Neural progenitor cell (in vitro differentiated cells): ENCODE measurements around the gene SCARF1. TPM values are rescaled to one million over a fixed set of nuclear protein-coding genes. Genes with fewer than 3 reads are reported as not detected.
"Not testable (repeated sequence)": the region's sequence is repeated elsewhere in the genome, so short reads cannot be mapped to it uniquely, and the experiment has no call there.

Source experiments
- DNase-seq: peaks from one replicate; pipeline ENCODE4 v3.0.0-alpha.2; 2016; ENCODE audit warnings: low spot score
- H2AFZ ChIP-seq: fragments of 200-600 bp; sonication (generic); replicated peaks from 2 replicates; pipeline ENCODE4 v1.6.1; 2016; ENCODE audit warnings: antibody characterized with exemption
- H3F3A ChIP-seq: fragments of 200-600 bp; sonication (generic); 2 replicates; pipeline ENCODE4 v1.6.1; 2016; ENCODE audit warnings: antibody characterized with exemption, low read depth
- H3K27ac ChIP-seq: fragments of 200-600 bp; sonication (generic); 2 replicates; pipeline ENCODE4 v1.5.1; 2016; ENCODE audit warnings: mild to moderate bottlenecking
- H3K27me3 ChIP-seq: fragments of 200-600 bp; sonication (generic); 2 replicates; pipeline ENCODE4 v1.6.1; 2016; ENCODE audit warnings: mild to moderate bottlenecking, moderate library complexity
- H3K36me3 ChIP-seq: fragments of 200-600 bp; sonication (generic); 2 replicates; pipeline ENCODE4 v1.5.1; 2016
- H3K4me1 ChIP-seq: fragments of 200-600 bp; sonication (generic); 2 replicates; pipeline ENCODE4 v1.6.1; 2016; ENCODE audit warnings: mixed run types
- H3K4me2 ChIP-seq: fragments of 200-600 bp; sonication (generic); 2 replicates; pipeline ENCODE4 v1.6.1; 2016
- H3K4me3 ChIP-seq: fragments of 200-600 bp; sonication (generic); 2 replicates; pipeline ENCODE4 v1.5.1; 2016
- H3K79me2 ChIP-seq: fragments of 200-600 bp; sonication (generic); 2 replicates; pipeline ENCODE4 v1.6.1; 2016; ENCODE audit warnings: low read depth
- H3K9ac ChIP-seq: fragments of 200-600 bp; sonication (generic); 2 replicates; pipeline ENCODE4 v1.6.1; 2016
- H3K9me3 ChIP-seq: fragments of 200-600 bp; sonication (generic); 2 replicates; pipeline ENCODE4 v1.5.1; 2016; ENCODE audit warnings: low read depth
- H4K20me1 ChIP-seq: fragments of 200-600 bp; sonication (generic); 2 replicates; pipeline ENCODE4 v1.6.1; 2016; ENCODE audit warnings: low read depth
- H3K27ac Mint-ChIP-seq: 3 replicates; pipeline ENCODE4 v1.8.0; 2021; ENCODE audit warnings: mixed read lengths
- H3K27me3 Mint-ChIP-seq: 2 replicates; pipeline ENCODE4 v1.8.0; 2022; ENCODE audit warnings: low read depth, mild to moderate bottlenecking, inconsistent platforms, moderate library complexity, mixed read lengths; ENCODE audit not compliant: insufficient read depth
- H3K36me3 Mint-ChIP-seq: 3 replicates; pipeline ENCODE4 v1.8.0; 2021; ENCODE audit warnings: mixed read lengths
- H3K4me1 Mint-ChIP-seq: 3 replicates; pipeline ENCODE4 v1.8.0; 2021; ENCODE audit warnings: mixed read lengths
- H3K4me3 Mint-ChIP-seq: 3 replicates; pipeline ENCODE4 v1.8.0; 2021; ENCODE audit warnings: mild to moderate bottlenecking, moderate library complexity, mixed read lengths
- H3K9me3 Mint-ChIP-seq: 3 replicates; pipeline ENCODE4 v1.8.0; 2020; ENCODE audit warnings: mixed read lengths
- EZH2 ChIP-seq: fragments of 200-600 bp; sonication (generic); IDR thresholded peaks from 2 replicates; pipeline ENCODE4 v1.6.1; 2017; ENCODE audit warnings: antibody characterized with exemption, mild to moderate bottlenecking, moderate library complexity
- EZH2phosphoT487 ChIP-seq: fragments of 200-600 bp; sonication (generic); IDR thresholded peaks from 2 replicates; pipeline ENCODE4 v1.6.1; 2017; ENCODE audit warnings: antibody characterized with exemption
- total RNA-seq: library from RNA; depleted of rRNA; stranded (reverse); fragments of >200 nt; gene quantifications from 2 replicates; pipeline ENCODE4 v1.2.3, GENCODE V29; 2015; ENCODE audit warnings: low replicate concordance
- TF ChIP-seq, protein P1 (sequence below): fragments of 200-600 bp; sonication (generic); IDR thresholded peaks from 2 replicates; pipeline ENCODE4 v1.5.1; 2017; ENCODE audit warnings: antibody characterized with exemption, mild to moderate bottlenecking

SCARF1 gene
- total RNA-seq, 1 donor from 2014 or later = not detected

DNA sequence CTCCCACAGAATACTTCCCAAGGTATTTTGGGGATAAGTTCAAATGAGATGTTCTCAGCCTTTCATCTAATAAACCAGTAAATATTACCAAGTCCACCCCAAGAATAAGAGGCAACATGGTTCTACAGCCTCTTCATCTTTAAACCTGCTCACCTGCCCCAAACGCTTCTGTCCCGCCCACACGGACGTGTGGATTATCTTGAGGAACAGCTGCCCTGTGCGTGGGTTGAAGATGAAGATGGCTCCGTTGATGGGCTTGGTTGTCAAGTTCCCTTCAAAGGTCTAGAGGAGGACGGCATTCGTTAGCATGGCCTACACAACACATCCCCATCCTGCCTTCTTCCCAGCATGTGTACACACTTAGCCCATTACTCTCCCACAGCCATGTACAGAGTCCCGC is 12.6 kb upstream of the SCARF1 start:
- H3K27ac Mint-ChIP-seq = no peak overlapping the region
- H4K20me1 ChIP-seq = peaks cover 14% of the 10 kb centered on the region
- no peak overlapping the region for H3K9ac ChIP-seq
- H3K27me3 Mint-ChIP-seq = peaks cover 2% of the 10 kb centered on the region
- no peaks in the 10 kb centered on the region for H3K4me1 Mint-ChIP-seq
- H3K4me3 ChIP-seq = no peak overlapping the region
- H3F3A ChIP-seq = peaks cover 16% of the 10 kb centered on the region
- TF ChIP-seq, protein P1, sequence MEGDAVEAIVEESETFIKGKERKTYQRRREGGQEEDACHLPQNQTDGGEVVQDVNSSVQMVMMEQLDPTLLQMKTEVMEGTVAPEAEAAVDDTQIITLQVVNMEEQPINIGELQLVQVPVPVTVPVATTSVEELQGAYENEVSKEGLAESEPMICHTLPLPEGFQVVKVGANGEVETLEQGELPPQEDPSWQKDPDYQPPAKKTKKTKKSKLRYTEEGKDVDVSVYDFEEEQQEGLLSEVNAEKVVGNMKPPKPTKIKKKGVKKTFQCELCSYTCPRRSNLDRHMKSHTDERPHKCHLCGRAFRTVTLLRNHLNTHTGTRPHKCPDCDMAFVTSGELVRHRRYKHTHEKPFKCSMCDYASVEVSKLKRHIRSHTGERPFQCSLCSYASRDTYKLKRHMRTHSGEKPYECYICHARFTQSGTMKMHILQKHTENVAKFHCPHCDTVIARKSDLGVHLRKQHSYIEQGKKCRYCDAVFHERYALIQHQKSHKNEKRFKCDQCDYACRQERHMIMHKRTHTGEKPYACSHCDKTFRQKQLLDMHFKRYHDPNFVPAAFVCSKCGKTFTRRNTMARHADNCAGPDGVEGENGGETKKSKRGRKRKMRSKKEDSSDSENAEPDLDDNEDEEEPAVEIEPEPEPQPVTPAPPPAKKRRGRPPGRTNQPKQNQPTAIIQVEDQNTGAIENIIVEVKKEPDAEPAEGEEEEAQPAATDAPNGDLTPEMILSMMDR = no peak
- no peak for TF ChIP-seq EZH2
- TF ChIP-seq EZH2phosphoT487 = no peak
- no peak overlapping the region for H3K27ac ChIP-seq
- no peaks in the 10 kb centered on the region for H3K27me3 ChIP-seq
- H3K4me2 ChIP-seq = no peak overlapping the region
- H3K9me3 ChIP-seq = no peaks in the 10 kb centered on the region
- no peak for DNase-seq
- H3K36me3 Mint-ChIP-seq = peaks cover 70% of the 10 kb centered on the region
- no peaks in the 10 kb centered on the region for H3K9me3 Mint-ChIP-seq
- H3K4me1 ChIP-seq = no peaks in the 10 kb centered on the region
- H3K36me3 ChIP-seq = peaks cover 51% of the 10 kb centered on the region
- H3K4me3 Mint-ChIP-seq = no peak overlapping the region
- peaks cover 5% of the 10 kb centered on the region for H3K79me2 ChIP-seq
- H2AFZ ChIP-seq = no peak overlapping the region

DNA sequence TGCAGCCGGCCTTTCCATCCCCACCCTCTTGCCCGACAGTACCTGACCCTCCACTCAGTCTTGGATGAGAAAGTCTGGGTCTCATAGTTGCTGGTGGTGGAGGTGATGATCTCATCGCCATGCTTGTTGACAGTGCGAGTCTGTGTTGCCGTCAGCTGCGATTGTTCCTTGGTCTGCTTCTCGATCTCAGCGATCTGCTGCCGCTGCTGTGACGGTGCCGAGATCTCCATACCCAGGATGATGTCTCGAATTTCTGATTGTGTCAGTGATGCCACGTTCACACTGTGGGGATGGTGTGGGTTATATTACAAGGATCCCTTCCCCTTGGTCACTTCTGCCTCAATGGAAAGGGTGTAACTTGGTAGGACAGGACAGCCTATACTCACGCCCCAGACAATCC is 8.2 kb upstream of the SCARF1 start:
- no peak overlapping the region for H3K9ac ChIP-seq
- peaks cover 2% of the 10 kb centered on the region for H3K27me3 Mint-ChIP-seq
- H3K36me3 ChIP-seq = peaks cover 27% of the 10 kb centered on the region
- no peak for DNase-seq
- TF ChIP-seq EZH2 = no peak
- TF ChIP-seq EZH2phosphoT487 = no peak
- TF ChIP-seq, protein P1 = no peak
- no peak overlapping the region for H3K4me2 ChIP-seq
- no peaks in the 10 kb centered on the region for H3K9me3 ChIP-seq
- H3K27ac Mint-ChIP-seq = no peak overlapping the region
- peaks cover 54% of the 10 kb centered on the region for H4K20me1 ChIP-seq
- H3F3A ChIP-seq = peaks cover 53% of the 10 kb centered on the region
- no peaks in the 10 kb centered on the region for H3K9me3 Mint-ChIP-seq
- peaks cover 48% of the 10 kb centered on the region for H3K36me3 Mint-ChIP-seq
- no peak overlapping the region for H2AFZ ChIP-seq
- H3K4me1 Mint-ChIP-seq = peaks cover 7% of the 10 kb centered on the region
- H3K4me1 ChIP-seq = peaks cover 6% of the 10 kb centered on the region
- H3K27ac ChIP-seq = no peak overlapping the region
- no peak overlapping the region for H3K4me3 ChIP-seq
- H3K79me2 ChIP-seq = no peaks in the 10 kb centered on the region
- peak overlapping the region; percentile 28 for H3K4me3 Mint-ChIP-seq
- H3K27me3 ChIP-seq = no peaks in the 10 kb centered on the region

DNA sequence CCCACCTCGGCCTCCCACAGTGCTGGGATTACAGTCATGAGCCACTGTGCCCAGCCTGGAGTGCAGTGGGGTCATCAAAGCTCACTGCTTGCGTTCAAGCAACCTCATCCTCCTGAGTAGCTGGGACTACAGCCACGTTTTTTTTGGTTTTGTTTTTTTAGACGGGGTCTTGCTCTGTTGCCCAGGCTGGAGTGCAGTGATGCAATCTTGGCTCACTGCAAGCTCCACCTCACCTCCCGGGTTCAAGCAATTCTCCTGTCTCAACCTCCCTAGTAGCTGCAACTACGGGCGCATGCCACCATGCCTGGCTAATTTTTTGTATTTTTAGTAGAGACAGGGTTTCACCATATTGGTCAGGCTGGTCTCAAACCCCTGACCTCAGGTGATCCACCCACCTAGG is 7.3 kb upstream of the SCARF1 start:
- H3K36me3 ChIP-seq = peaks cover 18% of the 10 kb centered on the region

DNA sequence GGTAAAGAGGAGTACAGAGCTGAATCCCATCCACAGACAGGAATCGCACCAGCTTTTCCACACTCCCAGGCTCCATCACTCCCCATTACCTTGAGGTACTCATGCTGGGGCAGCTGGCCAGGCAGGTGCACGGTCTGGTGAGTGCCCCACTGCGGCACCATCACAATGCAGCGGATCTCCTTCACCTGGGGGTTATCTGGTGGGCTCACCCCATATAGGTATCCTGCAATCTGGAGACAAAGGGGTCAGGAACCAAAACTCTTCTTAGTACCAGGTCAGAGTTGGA is 6.0 kb upstream of the SCARF1 start:
- peaks cover 6% of the 10 kb centered on the region for H3K4me1 ChIP-seq
- H3K9ac ChIP-seq = no peak overlapping the region
- no peak overlapping the region for H3K27ac ChIP-seq
- no peaks in the 10 kb centered on the region for H3K9me3 Mint-ChIP-seq
- H4K20me1 ChIP-seq = peaks cover 49% of the 10 kb centered on the region
- H3K36me3 Mint-ChIP-seq = peaks cover 31% of the 10 kb centered on the region
- H2AFZ ChIP-seq = no peak overlapping the region
- no peaks in the 10 kb centered on the region for H3K9me3 ChIP-seq
- no peaks in the 10 kb centered on the region for H3K79me2 ChIP-seq
- no peak overlapping the region for H3K4me3 ChIP-seq
- no peak overlapping the region for H3K4me3 Mint-ChIP-seq
- H3K27ac Mint-ChIP-seq = no peak overlapping the region
- H3K27me3 ChIP-seq = peaks cover 20% of the 10 kb centered on the region
- DNase-seq = no peak
- H3K4me2 ChIP-seq = no peak overlapping the region
- peaks cover 15% of the 10 kb centered on the region for H3K36me3 ChIP-seq
- peaks cover 60% of the 10 kb centered on the region for H3F3A ChIP-seq
- TF ChIP-seq, protein P1 = no peak
- TF ChIP-seq EZH2phosphoT487 (no peak), EZH2 (no peak)
- peaks cover 6% of the 10 kb centered on the region for H3K27me3 Mint-ChIP-seq
- H3K4me1 Mint-ChIP-seq = peaks cover 10% of the 10 kb centered on the region

More for the DNA sequence above, 7.3 kb upstream of the SCARF1 start:
- H3F3A ChIP-seq = peaks cover 62% of the 10 kb centered on the region
- not testable (repeated sequence) for DNase-seq, H3K4me3 Mint-ChIP-seq, H3K27ac ChIP-seq, H3K27me3 Mint-ChIP-seq, H3K4me1 ChIP-seq, H3K9me3 Mint-ChIP-seq, H3K9me3 ChIP-seq, H3K9ac ChIP-seq, H3K4me3 ChIP-seq, H3K79me2 ChIP-seq, H3K27me3 ChIP-seq, H3K4me1 Mint-ChIP-seq, H3K4me2 ChIP-seq, H3K27ac Mint-ChIP-seq, H2AFZ ChIP-seq
- peaks cover 38% of the 10 kb centered on the region for H3K36me3 Mint-ChIP-seq
- H4K20me1 ChIP-seq = peaks cover 54% of the 10 kb centered on the region
